ENCODE data around the gene ZNF552. TPM values are rescaled to one million over a fixed set of nuclear protein-coding genes. Genes with fewer than 3 reads are reported as not detected.
"Not testable (repeated sequence)": the region's sequence is repeated elsewhere in the genome, so short reads cannot be mapped to it uniquely, and the experiment has no call there.

The ZNF552 gene
- total and polyA plus RNA-seq, 12 donors: 1.5 to 6.6 (median 2.7) TPM

- no peak overlapping the region for H3K4me3 ChIP-seq
- no peak overlapping the region for H3K27ac ChIP-seq
- peaks cover 0 to 15% (median 0%) of the 10 kb centered on the region in 9 donors for H3K36me3 ChIP-seq
- H3K4me1 ChIP-seq: peaks cover 4 to 48% (median 32%) of the 10 kb centered on the region in 9 donors
- intact Hi-C loops (cut with DNase I): loop anchor here in 1 of 10 donors (5.0 kb wide), 1 partner anchor 69 kb away; the partner anchor contains the start of gene ZNF776
- WGBS, 2 donors: 85 to 87% methylated on average over 7 of the region's 7 CpGs
- H3K27me3 ChIP-seq: no peaks in the 10 kb centered on the region
- TF ChIP-seq CTCF (IDR thresholded peaks at IDR 0.05): no peak
- DNase-seq: no peak
- no peaks in the 10 kb centered on the region for H3K9me3 ChIP-seq
- no peak for ATAC-seq
These were observed 1.9 kb upstream of the ZNF552 start for GRCh38 chr19:57816652-57817051.

- 90 to 91% methylated on average over 17 of the region's 17 CpGs for WGBS, 2 donors
- peak overlapping the region in 9 of 10 donors; percentile 69 to 92 (median 80) for H3K4me3 ChIP-seq
- intact Hi-C loops (cut with DNase I): loop anchor here in 1 of 10 donors (5.0 kb wide), 1 partner anchor 68 kb away; the partner anchor contains the start of gene ZNF776
- TF ChIP-seq CTCF (IDR thresholded peaks at IDR 0.05): no peak
- H3K36me3 ChIP-seq: peaks cover 0 to 25% (median 0%) of the 10 kb centered on the region in 9 donors
- no peaks in the 10 kb centered on the region for H3K27me3 ChIP-seq
- DNase-seq (no peak), ATAC-seq (no peak)
- peaks cover 4 to 39% (median 25%) of the 10 kb centered on the region in 9 donors for H3K4me1 ChIP-seq
- H3K27ac ChIP-seq: peak overlapping the region in 9 of 10 donors; percentile 12 to 89 (median 81)
- H3K9me3 ChIP-seq: no peaks in the 10 kb centered on the region
These were observed 748 bp upstream of the ZNF552 start for GRCh38 chr19:57815247-57816075.

- intact Hi-C loops (cut with DNase I): no loop called here
- Histone ChIP-seq H3K9me3 (no peaks in the 10 kb centered on the region), H3K27me3 (no peaks in the 10 kb centered on the region), H3K36me3 (peaks cover 0 to 40% (median 8%) of the 10 kb centered on the region in 9 donors), H3K27ac (peak overlapping the region in 9 of 10 donors; percentile 71 to 89 (median 82)), H3K4me1 (peaks cover 2 to 32% (median 19%) of the 10 kb centered on the region in 9 donors), H3K4me3 (peak overlapping the region; percentile 57 to 92 (median 78))
- DNase-seq (no peak), ATAC-seq (peak in 3 of 8 donors; percentile 11 to 16 (median 13))
- TF ChIP-seq CTCF (IDR thresholded peaks at IDR 0.05): no peak
- 11 to 21% methylated on average over 11 to 13 of the region's 13 CpGs for WGBS, 2 donors
These were observed 701 bp downstream of the ZNF552 start for GRCh38 chr19:57813919-57814504.

- intact Hi-C loops (cut with DNase I); H3K9me3 ChIP-seq; DNase-seq; H3K27me3 ChIP-seq: not testable (repeated sequence)
- H3K4me3 ChIP-seq: peak overlapping the region in 7 of 10 donors; percentile 74 to 92 (median 82)
- peak overlapping the region in 4 of 10 donors; percentile 69 to 89 (median 77) for H3K27ac ChIP-seq
- WGBS, 2 donors: 88 to 90% methylated on average over 12 of the region's 13 CpGs
- peaks cover 2 to 26% (median 16%) of the 10 kb centered on the region in 9 donors for H3K4me1 ChIP-seq
- peaks cover 0 to 45% (median 12%) of the 10 kb centered on the region in 9 donors for H3K36me3 ChIP-seq
- peak in 1 of 8 donors; percentile 1 for ATAC-seq
These were observed 1.5 kb downstream of the ZNF552 start for GRCh38 chr19:57812975-57813820.
